ENCODE results near the gene MAD1L1. TPM values are rescaled to one million over a fixed set of nuclear protein-coding genes. Genes with fewer than 3 reads are reported as not detected.
A peak's percentile ranks its signal among the peaks of the same experiment; 100 is the strongest.

The MAD1L1 gene
- total RNA-seq, 1 donor from 2014 or later: 32.2 TPM

- DNase-seq (ENCODE audit: low spot score): peak; percentile 26
These were observed 455.6 kb downstream of the MAD1L1 start for GRCh38 chr7:1777122-1777521.

- no peak for DNase-seq (ENCODE audit: low spot score)
These were observed 457.4 kb downstream of the MAD1L1 start for GRCh38 chr7:1775389-1775788.

- peak; percentile 14 for DNase-seq (ENCODE audit: low spot score)
These were observed 462.4 kb downstream of the MAD1L1 start for GRCh38 chr7:1770331-1770730.

GRCh38 chr7:1769286-1770200, 463.2 kb downstream of the MAD1L1 start:
- DNase-seq (ENCODE audit: low spot score): peak; percentile 81

GRCh38 chr7:1768832-1769231, 463.9 kb downstream of the MAD1L1 start:
- DNase-seq (ENCODE audit: low spot score): peak; percentile 30

GRCh38 chr7:1767524-1767923, 465.2 kb downstream of the MAD1L1 start:
- DNase-seq (ENCODE audit: low spot score): peak; percentile 49

Small RNAs within 50 kb of the gene (microRNA-seq; reads per million reads assigned to microRNA genes)
- not detected for gene MIR4655 (ENCODE audit: borderline number of aligned reads)
- not detected for gene MIR6836 (ENCODE audit: borderline number of aligned reads)

Other genes starting within 250 kb of the MAD1L1 start
- 19.7 TPM for gene MRM2, start 9.3 kb upstream of the MAD1L1 start, total RNA-seq
- 16.3 TPM for gene NUDT1, start 9.3 kb upstream of the MAD1L1 start, total RNA-seq
- gene SNX8, start 81.5 kb upstream of the MAD1L1 start, total RNA-seq: 69.0 TPM
- gene EIF3B, start 121.9 kb upstream of the MAD1L1 start, total RNA-seq: 150 TPM
- 19.2 TPM for gene CHST12, start 170.7 kb upstream of the MAD1L1 start, total RNA-seq
- gene GRIFIN, start 243.5 kb upstream of the MAD1L1 start, total RNA-seq: not detected